Measurements from ENCODE around the gene GAB1.

The GAB1 gene

GRCh38 chr4:143336781-143337599, at the start of gene GAB1:
TSS of gene GAB1 (plus strand) at chr4:143336876. CDS start at chr4:143337189, 313 bp downstream.
- no peak for DNase-seq (ENCODE audit: low read depth in 1 of 2, low spot score in 1 of 2)

DNA sequence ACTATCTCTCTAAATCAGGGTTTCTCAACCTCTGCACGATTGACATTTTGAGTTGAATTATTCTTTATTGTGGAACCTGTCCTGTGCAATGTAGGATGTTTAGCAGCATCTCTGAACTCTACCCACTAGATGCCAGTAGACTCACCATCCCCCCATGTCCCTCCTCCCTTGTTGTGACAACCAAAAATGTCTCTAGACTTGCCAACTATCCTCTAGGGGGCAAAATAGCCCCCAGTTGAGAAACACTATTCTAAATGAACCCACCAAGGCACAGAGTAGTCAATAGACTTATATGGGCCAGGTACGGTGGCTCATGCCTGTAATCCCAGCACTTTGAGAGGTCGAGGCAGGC, 49.1 kb upstream of the GAB1 start:
- DNase-seq (ENCODE audit: low read depth in 1 of 2, low spot score in 1 of 2), result no peak

- DNase-seq (ENCODE audit: low read depth in 1 of 2, low spot score in 1 of 2), result no peak
These were observed 48.5 kb upstream of the GAB1 start for GRCh38 chr4:143288171-143288570.

GRCh38 chr4:143289370-143289769, 47.3 kb upstream of the GAB1 start:
- DNase-seq (ENCODE audit: low read depth in 1 of 2, low spot score in 1 of 2), result no peak

DNA sequence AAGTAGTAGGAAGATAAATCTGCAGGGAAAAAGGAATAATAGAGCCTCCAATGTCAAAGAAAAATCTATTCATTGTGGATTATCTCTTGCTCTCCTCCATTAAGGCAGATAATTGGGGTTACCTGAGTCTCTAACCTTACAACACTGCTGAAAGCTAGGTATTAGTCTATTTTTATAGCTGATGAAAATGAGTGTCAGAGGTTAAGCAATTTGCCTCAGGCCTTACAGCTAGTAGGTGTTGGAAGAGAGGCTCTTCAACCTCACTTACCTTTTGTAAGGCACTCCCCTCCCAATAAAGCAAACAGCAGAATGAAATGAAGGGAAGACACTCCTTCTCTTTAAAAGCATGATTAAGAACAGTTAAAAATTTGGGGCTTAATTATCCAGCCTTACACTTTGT, 45.4 kb upstream of the GAB1 start:
- no peak for DNase-seq (ENCODE audit: low read depth in 1 of 2, low spot score in 1 of 2)

- no peak for DNase-seq (ENCODE audit: low read depth in 1 of 2, low spot score in 1 of 2)
These were observed 43.8 kb upstream of the GAB1 start for GRCh38 chr4:143292858-143293257.

- no peak for DNase-seq (ENCODE audit: low read depth in 1 of 2, low spot score in 1 of 2)
These were observed 42.4 kb upstream of the GAB1 start for GRCh38 chr4:143294310-143294709.

DNA sequence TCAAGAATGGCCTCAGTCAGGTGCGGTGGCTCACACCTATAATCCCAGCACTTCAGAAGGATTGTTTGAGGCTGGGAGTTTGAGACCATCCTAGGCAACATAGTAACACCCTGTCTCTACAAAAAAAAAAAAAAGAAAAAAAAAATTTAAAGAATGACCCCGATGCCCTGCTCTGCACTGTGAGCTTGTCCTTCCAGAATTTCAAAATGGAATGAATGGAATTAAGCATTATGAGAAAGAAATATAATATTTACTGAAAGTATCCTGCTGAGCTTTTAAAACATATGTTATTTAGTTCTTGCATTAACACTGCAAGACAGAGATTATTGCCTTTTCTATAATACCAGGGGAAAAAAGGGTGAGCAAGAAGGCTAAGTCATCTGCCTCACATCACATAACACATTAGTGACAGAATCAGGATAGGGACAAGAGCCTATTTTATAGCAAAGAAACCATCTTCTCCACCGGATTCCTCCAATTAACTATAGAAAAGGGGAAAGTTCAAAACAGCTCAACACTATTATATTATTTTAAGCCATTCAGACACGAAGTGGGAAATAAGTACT, 41.9 kb upstream of the GAB1 start:
- no peak for DNase-seq (ENCODE audit: low read depth in 1 of 2, low spot score in 1 of 2)

GRCh38 chr4:143296397-143297067, 40.1 kb upstream of the GAB1 start:
- DNase-seq (ENCODE audit: low read depth in 1 of 2, low spot score in 1 of 2), result no peak

DNA sequence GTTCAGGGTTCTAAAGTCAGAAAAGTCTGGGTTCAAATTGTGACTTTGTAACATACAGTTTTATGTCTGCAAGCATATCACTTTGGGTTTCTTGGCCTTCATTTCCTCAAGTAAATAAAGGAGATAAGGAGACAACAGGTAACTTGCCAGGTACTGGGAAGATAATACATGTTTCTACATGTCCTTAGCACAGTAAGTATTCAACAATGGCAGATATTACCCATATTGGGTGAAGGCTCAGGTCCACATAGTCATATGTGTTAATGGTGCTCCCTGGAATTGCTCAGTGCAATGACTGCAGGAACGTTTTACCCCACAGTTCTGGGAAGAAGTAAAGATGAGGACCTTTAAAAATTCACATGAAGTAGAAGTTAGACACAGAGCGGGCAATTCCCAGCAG, 35.8 kb upstream of the GAB1 start:
- no peak for DNase-seq (ENCODE audit: low read depth in 1 of 2, low spot score in 1 of 2)

- DNase-seq (ENCODE audit: low read depth in 1 of 2, low spot score in 1 of 2), result no peak
These were observed 34.1 kb upstream of the GAB1 start for GRCh38 chr4:143302536-143302935.

DNA sequence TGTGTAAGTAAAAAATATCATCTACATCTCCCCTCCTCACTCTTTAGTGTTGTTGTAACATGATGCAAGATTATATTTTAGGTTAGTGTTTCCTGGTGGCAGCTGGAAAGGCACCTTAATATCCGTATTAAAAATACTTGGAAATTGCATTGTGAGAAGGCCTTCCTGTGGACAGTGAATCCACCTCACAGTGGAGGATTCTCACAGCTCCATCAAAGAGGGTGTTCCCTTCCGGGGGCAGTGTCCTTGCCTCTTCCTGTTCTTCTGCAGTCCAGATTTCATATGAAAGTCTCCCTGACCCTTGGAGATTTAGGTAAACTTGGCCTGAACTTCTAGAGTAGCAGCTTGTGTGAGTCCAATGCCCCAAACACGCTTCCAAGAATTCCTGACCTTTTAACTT, 29.9 kb upstream of the GAB1 start:
- DNase-seq (ENCODE audit: low read depth in 1 of 2, low spot score in 1 of 2), result no peak

- DNase-seq (ENCODE audit: low read depth in 1 of 2, low spot score in 1 of 2), result no peak
These were observed 29.1 kb upstream of the GAB1 start for GRCh38 chr4:143307531-143307930.

DNA sequence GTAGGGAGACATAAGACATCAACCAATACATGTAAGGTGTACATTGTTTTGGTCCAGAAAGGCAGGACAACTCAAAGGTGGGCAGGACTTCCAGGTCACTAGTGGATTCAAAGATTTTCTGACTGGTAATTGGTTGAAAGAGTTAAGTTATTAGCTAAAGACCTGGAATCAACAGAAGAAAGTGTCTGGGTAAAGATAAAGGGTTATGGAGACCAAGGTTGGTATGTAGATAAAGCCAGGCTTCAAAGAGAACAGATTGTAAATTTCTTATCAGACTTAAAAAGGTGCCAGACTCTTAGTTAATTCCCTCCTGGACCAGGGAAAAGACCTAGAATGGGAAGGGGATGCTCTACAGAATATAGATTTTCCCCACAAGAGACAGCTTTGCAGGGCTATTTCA, 28.3 kb upstream of the GAB1 start:
- DNase-seq (ENCODE audit: low read depth in 1 of 2, low spot score in 1 of 2), result no peak

- no peak for DNase-seq (ENCODE audit: low read depth in 1 of 2, low spot score in 1 of 2)
These were observed 24.8 kb upstream of the GAB1 start for GRCh38 chr4:143311924-143312323.

DNA sequence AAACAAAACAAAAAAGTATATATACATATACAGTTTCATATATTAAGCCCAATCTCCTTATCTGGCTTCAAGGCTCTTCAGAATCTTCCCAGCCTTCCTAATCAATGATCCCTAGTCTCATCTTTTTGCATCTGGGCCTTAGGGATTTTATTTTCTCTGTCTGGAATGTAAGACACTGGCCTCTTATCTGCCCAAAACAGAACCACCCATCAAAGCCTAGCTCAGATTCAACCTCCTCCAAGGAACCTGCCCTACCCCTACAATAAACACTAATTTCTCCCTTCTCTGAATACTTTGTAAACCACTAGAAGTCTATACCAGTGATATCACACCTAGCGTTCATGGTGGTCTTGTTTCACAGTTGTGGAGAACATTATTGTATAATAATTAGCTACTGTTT, 23.2 kb upstream of the GAB1 start:
- DNase-seq (ENCODE audit: low read depth in 1 of 2, low spot score in 1 of 2), result no peak

GRCh38 chr4:143313996-143314395, 22.7 kb upstream of the GAB1 start:
- no peak for DNase-seq (ENCODE audit: low read depth in 1 of 2, low spot score in 1 of 2)

GRCh38 chr4:143320113-143320512, 16.6 kb upstream of the GAB1 start:
- DNase-seq (ENCODE audit: low read depth in 1 of 2, low spot score in 1 of 2), result no peak

- no peak for DNase-seq (ENCODE audit: low read depth in 1 of 2, low spot score in 1 of 2)
These were observed 9.9 kb upstream of the GAB1 start for GRCh38 chr4:143326735-143327134.

DNA sequence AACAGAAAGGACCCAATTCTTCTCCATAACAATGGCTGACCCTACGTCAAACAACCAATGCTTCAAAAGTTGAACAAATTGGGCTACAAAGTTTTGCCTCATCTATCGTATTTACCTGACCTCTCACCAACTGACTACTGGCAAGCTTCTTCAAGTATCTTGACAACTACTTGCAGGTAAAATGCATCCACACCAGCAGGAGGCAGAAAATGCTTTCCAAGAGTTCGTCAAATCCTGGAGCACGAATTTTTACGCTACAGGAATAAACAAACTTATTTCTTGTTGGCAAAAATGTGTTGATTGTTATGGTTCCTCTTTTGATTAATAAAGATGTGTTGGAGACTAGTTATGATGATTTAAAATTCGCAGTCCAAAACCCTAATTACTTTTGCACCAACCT, 6.7 kb upstream of the GAB1 start:
- DNase-seq (ENCODE audit: low read depth in 1 of 2, low spot score in 1 of 2), result no peak

- DNase-seq (ENCODE audit: low read depth in 1 of 2, low spot score in 1 of 2), result no peak
These were observed 496 bp upstream of the GAB1 start for GRCh38 chr4:143335979-143336780.

Data from activated CD4-positive, alpha-beta T cell treated with anti-CD3 and anti-CD28 coated beads, Interleukin-2, amount 50 U/mL, for 24 hours (primary cell).